Fibroblast of skin of left biceps (primary cell): ENCODE measurements around the gene TNFAIP1.
A peak's percentile ranks its signal among the peaks of the same experiment; 100 is the strongest.
"Not testable (repeated sequence)": the region's sequence is repeated elsewhere in the genome, so short reads cannot be mapped to it uniquely, and the experiment has no call there.

Experiments
- DNase-seq, 2 experiments: peaks; one replicate each; pipeline ENCODE4 v3.0.0-alpha.2; 2013; ENCODE audit warnings: low read depth in 2 of 2

Gene TNFAIP1

DNA sequence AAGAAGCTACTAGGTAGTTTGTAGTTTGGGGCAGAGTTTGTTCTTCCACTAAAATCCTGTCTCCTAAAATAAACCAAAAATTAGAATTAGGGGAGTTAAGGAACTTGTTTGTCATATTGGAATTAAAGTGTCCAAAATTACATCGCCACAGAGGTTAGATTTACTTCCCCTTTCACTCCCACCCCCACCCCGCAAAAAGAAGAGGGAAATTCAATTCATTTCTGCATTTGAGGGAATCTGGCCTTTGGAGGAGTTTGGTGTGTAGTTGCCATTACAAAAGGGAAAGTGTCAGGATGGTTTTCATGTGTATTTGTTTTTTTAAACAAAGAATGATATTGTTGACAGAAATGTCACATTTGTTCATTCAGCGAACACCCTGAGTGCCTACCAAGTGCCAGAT, 10.8 kb upstream of the TNFAIP1 start:
- no peak for DNase-seq

DNA sequence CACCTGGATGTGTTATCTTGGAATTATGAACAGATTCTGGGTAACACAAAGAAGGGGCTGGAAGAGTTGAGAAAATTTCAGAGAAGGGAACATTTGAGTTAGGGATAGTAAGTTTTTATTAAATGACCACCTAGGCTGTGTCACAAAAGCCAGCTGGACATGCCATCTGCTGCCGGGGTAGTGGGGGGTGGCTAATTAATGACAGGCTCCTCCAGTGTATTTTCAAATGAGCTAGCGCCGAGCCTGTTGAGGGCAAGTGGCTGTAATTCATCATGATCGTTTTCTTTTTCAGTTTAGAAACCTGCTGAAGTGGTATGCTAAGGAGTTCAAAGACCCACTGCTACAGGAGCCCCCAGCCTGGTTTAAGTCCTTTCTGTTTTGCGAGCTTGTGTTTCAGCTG, 10.3 kb upstream of the TNFAIP1 start:
- DNase-seq = no peak

DNA sequence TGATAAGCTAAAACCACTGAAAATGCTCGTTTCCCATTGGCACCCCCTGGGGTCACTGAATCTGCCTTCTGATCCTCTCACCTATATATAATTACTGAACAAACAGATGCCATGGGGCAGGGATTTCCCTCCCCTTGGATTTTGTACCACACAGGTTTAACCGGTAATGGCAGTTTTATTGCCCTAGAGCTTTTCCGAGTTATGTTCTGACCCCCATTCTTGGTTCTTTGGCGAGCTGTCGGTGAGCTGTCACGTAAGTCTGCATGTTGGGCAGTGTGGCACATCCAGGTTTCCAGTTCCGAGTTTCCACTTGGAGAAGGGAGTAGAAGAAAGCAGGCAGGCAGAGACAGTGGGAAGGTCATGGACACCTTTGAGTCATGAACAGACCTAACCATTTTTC, 9.4 kb upstream of the TNFAIP1 start:
- no peak for DNase-seq

DNA sequence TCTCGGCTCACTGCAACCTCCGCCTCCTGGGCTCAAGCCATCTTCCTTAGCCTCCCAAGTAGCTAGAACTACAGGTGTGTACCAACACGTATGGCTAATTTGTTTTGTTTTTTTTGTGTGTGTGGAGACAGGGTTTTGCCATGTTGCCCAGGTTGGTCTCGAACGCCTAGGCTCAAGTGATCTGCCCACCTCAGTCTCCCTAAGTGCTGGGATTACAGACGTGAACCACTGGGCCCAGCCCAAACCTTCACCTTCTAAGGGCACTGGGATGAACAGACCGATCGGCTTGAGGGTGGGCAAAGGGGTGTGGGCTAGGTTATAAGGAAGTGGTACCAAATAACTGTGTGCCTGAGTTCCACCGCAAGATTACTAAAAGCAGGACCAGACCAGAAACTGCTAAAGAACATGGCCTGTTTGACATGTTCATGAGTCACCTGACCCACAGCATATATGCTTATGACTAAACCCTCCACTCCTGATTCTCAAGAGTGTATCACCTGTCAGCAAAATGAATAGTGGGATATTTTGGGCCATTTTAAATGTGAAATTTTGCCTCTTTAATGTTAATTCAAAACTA, 8.4 kb upstream of the TNFAIP1 start:
- DNase-seq = no peak

DNA sequence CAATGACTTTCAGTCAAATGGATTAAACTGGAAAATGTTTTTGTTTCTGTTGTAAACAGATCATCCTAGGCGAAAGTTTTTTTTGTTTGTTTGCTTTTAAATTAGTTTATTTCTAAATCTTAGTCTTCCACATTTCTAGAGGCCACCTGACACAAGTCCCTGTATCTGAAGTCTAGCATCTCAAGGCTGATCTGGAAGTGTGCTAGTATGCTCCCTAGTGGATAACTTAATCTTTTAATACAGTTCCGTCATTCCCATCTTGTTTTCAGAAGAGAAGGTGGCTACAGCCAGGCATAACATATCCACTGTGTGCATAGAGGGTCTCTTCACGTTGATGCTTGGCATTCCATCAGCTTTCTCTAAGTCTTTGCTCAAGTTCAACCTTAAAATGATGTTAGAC, 7.9 kb upstream of the TNFAIP1 start:
- DNase-seq = no peak

DNA sequence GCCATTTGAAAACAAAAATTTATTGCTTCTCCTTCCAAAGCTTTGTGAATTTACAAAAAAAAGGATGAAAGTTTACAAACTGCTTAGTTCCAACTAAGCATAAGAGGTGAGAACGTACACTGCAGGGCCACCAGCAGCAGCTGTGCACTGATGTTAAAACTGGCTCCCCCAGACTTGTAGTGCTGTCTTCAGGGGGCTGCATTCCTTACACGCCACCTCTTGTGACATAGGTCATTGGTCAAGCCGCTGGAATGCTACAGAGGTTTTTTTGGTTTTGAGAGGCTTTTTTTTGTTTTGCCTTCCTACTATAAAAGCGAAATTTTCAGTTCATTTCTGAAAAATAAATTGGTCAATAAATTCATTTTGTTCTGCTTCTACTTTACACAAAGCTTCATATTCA, 7.2 kb upstream of the TNFAIP1 start:
- no peak for DNase-seq

DNA sequence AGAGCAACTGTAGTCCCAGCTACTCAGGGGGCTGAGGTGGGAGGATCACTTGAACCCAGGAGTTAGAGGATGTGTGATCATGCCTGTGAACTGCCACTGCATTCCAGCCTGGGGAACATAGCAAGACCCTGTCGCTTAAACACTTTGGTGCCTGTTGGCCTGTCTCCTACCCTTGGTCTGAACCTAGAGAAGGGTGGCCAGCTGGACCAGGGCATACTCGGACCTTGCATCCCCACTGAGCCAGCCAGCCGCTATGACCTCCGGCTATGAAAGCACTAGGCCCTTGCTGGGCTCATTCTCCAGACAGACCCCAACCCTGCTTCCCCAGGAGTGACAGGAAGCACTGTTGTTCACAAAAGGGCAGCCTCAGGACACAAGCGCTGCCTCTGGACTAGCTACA, 4.9 kb upstream of the TNFAIP1 start:
- DNase-seq = no peak

DNA sequence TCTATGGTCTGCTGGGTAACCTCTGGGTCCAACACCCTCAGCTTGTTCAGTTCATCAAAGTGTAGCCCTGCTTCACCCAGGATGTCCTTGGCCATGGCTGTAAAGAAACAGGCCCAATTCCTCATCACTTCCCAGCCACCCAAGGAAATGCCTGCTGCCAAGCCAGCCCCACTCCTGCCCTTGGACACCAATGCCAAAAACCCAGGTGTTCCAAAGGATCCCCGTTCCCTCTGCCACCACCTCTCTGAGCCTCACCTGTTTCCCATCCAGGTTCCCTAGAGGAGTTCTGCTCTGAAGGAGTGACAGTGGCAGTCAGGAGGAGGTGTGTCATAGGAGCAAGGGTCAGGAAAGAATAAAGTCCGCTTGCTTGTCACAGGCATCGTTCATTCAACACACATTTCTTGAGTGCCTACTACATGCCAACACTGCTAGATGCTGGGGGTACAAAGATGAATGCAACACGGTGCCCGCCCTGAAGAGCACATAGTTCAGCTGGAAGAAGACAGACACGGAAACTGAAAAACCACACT, 3.6 kb upstream of the TNFAIP1 start:
- DNase-seq = no peak

DNA sequence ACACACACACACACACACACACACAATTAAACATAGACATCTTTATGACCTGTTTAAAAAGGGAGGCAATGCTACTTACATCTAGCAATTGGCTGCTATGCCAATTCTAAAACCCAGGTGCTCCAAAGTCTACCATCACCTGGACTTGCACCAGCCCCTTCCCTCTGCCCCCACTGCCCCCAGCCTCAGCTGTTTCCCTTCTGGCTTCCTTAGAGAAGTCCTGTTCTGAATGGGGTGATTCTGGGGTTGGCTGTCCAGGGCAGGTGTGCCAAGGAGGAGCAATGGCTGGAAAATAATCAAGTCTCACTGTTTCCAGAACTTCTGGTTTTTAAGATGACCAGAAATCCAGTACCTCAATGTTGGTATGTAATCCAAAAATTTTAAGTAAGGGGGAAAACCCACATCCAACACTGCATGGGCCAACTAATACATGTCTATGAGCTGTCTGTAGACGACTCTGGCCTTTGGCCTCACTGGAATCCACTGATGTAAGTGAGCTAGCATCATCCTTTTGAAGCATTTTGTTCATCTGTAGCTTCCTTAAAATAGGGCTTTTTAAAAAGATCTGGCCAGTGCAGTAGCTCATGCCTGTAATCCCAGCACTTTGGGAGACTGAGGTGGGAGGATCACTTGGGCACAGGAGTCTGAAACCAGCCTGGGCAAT, 2.3 kb upstream of the TNFAIP1 start:
- no peak for DNase-seq

DNA sequence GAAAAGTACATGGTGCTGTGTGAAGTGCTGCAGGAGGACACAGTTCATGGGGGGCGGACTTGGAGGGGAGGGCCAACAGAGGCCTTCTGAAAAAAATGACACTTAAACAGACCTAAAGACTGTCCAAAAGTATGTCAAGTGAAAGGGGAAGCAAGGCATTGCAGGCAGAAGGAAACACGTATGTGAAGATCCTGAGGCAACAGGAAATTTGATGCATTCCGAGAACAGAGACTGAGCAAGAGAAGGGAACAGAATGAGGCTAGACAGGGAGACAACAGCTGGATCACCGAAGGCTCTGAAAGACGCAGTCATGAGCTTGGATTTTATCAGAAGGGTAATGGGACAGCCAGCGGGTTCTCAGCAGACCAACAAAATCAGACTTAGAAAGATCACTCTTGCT, 1.4 kb upstream of the TNFAIP1 start:
- DNase-seq = no peak

DNA sequence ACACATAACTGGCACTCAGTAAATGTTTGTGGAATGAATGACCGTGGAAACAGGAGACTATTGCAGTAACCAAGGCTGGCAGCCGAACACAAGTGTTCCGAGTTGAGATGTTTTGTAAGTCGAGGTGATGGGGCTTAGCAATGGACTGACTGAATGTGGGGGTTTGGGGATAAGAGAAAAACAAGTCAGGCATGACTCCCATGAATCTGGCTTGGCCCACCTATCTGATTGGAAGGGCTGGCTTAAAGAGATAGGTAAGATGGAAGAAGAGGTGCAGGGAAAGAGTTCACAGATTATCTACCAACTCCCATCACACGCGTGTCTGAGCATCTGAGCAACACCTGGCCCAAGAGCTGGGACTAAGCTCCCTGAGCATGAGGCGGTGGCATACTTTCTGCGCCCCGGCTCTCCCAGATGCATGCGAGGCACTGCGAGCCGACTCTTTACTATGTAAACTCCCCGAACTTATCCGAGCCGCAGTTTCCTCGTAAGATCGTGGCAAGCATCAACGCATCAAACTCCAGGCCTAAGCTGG, 828 bp upstream of the TNFAIP1 start:
- no peak for DNase-seq

DNA sequence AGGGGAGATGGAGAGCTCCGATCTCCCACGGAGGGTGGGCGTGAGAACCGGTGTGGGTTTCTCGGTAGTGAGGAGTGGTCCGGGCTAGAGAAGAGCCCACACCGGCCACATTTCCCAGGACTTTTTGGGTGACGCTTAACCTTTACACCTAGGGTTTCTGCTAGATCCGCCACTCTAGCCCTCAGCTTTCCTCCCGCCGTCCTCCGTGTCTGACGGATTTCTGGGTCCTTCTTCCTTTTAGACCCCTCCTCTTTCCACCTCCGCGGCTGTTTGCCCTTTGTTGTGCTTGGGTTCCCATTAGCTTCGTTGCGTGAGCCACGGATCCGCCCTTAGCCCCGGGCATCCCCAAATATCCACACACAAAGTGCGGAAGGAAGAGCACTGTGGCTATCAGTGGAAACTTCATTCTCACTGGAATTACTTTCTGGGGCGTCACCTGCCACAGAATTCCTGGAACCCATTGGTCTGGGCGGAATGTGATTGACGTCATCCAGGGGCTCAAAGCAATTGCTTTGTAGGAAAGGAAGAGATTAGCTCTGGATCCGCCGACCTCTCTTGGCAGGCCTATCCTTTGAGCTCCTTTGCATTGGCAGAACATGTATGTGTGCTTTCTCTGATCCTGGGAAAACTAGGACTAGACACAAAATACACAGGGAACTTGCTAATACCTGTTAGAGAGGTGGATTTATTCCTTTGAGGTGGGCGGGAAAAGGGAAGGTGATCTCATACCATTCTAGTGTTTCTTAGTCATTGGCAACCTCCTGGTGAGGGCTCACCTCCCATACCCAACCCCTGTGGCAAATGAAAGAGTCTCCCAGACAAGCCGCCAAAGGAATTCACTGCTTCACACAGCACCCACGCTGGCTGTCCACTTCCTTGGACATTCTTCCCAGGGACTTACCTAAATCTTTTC, 654 bp downstream of the TNFAIP1 start:
- peak; percentile 59 to 62 for DNase-seq

DNA sequence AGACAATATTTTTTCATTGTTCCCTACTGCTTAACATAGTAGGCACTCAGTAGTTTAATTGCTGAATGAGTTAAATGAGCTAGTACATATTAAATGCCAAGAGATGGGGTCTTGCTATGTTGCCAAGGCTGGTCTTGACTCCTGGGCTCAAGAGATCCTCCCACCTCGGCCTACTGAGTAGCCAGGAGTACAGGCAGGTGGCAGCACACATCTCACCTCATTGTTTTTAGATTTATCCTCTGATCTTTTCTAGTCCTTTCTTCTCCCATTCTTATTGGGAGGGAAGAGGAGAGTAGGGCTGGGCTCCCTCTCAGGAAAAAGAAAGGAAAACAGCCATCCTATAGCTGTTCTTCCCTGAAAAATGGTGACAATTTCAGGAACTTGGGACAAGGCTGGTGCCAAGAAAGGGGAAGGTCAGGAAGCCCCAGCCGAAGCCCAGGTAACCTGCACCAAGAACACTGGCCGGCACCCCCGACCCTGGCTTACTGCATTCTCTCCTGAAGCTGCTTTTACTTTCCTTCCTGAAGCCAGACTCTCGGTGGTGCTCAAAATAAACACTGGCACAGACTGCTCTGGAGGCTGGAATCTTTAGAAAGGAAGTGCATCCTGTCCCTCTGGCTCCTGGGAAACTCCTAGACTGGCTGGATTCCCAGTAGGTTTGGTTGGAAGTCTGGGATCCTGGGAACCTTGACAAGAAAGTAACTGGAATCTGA, 2.7 kb downstream of the TNFAIP1 start:
- peak; percentile 17 to 20 for DNase-seq

DNA sequence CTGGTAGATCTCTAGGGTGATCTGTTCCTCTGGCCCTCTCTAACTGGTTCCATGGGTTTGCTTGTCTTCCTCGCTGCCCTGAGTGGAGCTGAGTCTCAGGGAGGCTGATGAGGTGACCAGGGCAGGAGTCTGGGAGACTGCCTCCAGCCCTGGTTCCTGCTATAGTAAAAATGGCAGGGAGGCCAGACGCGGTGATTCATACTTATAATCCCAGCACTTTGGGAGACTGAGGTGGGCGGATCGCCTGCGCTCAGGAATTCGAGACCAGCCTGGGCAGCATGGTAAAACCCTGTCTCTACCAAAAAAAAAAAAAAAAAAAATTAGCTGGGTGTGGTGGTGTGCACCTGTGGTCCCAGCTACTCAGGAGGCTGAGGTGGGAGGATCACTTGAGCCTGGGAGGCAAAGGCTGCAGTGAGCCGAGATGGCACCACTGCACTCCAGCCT, 3.2 kb downstream of the TNFAIP1 start:
- not testable (repeated sequence) for DNase-seq

DNA sequence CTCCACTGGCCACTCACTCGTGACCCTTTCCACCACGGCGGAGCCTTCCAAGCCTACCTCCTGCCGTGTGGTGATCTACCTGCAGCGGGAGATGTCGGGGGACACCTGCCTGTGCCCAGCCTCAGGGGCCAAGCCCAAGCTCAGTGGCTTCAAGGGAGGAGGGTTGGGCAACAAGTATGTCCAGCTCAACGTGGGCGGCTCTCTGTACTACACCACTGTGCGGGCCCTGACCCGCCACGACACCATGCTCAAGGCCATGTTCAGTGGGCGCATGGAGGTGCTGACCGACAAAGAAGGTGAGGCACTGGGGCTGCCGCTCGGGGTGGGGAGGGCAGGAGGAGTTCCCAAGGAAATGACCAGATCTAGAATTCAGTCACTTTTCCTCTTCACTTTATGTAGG, 3.9 kb downstream of the TNFAIP1 start:
- DNase-seq = no peak

DNA sequence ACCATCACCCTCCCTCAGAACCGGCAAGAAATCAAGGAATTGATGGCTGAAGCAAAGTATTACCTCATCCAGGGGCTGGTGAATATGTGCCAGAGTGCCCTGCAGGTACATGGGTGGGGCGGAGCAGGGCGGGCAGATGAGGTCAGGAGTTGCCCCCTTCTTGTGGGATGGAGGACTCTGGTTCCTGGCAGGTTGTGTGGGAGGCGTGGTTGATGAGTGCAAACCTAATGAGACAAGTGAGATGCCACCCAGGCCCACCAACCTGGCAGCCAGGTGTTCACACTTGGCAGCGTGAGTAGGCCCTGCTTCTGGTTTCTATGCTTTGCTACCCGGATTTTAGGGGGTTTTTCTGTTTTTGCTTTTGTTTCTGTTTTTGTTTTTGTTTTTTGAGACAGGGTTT, 4.8 kb downstream of the TNFAIP1 start:
- DNase-seq = no peak

DNA sequence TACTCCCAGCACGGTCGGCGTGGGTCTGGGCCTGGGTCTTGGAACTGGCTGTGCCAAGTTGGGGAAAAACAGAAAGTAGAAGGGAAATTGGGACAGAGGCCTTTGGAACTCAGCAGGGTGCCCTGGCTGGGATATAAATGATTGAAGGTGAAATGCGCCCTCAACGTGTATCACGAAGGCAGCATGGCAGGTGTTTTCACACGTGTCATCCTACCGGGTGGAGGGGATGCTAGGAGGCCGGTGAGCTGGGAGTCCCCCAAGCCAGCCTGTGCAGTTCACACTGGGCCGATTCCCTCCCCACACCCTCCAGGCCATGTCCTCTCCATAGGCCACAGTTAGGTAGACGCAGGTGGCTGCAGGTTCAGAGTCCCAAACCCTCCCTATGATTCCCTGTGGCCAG, 6.0 kb downstream of the TNFAIP1 start:
- no peak for DNase-seq

DNA sequence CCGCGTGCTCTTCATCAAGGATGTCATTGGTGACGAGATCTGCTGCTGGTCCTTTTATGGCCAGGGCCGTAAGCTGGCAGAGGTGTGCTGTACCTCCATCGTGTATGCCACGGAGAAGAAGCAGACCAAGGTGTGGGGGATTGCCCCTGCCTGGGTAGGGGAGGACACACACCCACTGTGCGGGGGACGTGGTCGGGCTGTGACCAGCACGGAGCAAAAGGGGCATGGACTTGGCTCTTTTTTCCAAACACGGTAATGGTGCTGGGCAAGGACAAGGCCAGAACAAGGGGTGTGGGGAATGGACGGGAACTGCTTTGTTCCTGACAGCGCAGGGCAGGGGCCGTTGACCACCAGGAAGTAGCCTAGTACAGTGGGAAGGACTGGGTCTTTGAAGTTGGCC, 6.8 kb downstream of the TNFAIP1 start:
- DNase-seq = no peak

DNA sequence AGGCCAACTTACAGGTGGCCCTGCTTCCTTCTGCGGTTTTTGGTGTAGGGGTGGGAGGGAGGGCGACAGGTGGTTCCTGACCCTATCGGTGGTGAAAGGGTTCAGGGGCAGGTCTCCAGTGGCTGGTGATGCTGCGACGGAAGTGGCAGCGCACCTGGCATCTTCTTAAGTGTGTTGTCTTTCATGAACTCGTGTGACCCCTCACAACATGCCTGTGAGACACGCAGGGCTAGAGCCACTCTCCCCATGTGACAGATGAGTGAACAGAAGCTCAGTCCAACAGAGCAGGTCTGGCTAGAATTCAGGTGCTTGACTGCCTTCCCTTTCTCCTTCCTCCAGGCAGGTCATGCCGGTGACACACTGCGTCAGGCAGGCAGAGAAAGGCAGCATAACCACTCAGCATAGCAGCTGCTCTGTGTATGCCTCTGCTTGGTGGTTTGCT, 8.0 kb downstream of the TNFAIP1 start:
- DNase-seq = no peak

DNA sequence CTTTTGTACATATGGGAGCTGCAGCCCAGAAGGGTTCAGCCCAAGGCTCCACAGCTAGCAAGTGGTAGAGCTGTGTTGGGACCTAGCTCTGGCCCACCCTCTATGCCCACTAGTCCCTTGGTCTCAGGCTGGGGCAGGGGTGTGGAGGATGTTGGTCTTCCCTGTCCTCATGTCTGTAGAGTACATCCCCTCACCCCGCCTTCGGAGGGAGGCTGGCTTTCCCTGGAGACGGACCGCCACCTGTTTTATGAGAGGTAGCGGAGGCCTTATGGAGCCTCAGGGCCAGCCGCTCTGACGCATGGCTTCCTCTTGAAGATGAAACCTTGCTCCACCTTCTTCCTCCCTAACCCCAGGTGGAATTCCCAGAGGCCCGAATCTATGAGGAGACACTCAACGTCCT, 8.4 kb downstream of the TNFAIP1 start:
- no peak for DNase-seq

DNA sequence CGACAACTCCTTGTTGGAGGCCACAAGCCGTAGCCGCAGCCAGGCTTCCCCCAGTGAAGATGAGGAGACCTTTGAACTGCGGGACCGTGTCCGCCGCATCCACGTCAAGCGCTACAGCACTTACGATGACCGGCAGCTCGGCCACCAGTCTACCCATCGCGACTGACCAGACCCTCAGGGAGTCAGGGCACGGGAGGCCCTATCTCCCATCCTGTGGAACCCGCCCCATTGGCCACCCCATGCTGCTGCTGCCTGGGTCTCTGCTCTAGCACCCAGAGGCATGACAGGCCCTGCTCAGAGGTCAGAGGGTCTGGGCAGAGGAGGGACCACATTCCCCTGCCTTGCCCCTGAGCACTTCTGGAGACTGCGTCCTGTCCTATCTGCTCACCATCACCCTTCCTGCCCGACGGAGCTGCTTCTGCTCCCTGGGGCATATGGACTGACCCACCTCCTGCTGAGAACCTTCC, 8.9 kb downstream of the TNFAIP1 start:
- DNase-seq = no peak
